Putamen (tissue), 1 donor: ENCODE results near the gene JAG1.

Experiments used
- DNase-seq: peaks from one replicate; pipeline ENCODE4 v3.0.0-alpha.2; 2016; ENCODE audit warnings: low spot score

Gene JAG1

DNA sequence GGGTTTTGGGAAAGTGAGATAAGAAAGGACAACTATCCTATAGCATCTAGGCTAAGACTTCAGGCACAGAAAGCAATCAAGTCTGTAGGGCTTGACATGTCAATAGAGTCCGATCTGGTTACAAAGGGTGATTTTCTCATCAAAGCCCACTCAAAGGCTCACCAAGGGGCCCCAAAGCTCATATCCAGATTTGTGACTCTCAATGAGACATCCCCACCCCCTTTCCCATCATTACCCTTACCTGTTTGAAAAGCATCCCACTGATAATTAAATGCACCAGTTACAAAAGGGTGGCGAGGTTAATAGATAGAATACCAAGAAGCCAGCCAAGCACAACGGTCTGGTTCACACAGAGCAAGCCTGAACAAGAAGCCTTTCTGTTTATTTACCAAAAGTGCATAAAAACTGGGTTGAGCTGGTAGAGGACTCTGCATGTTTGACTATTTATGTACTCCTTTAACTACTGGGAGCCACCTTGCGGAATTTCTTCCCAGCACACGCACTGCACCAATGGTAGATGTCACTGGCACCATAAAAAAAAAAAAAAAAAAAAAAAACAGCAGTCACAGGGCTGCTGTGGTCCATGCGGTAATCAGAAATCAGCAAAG lies 6.1 kb downstream of the JAG1 start:
- no peak for DNase-seq

DNA sequence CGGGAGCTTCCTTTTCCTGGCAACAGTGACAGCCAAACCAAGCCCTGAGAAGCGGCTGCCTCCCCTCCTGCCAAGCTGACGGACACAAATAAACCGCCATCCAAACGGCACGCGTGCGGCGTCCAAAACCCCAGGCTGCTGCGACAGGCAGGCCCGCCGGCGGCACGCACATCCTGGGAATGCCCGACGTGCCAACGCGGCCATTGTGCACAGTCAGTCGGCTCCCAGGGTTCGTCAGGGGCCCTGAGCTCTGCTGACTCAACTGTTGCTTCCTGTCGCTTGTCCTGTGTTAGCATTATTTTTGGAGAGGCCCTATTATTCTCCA lies 6.8 kb downstream of the JAG1 start:
- DNase-seq, result no peak

DNA sequence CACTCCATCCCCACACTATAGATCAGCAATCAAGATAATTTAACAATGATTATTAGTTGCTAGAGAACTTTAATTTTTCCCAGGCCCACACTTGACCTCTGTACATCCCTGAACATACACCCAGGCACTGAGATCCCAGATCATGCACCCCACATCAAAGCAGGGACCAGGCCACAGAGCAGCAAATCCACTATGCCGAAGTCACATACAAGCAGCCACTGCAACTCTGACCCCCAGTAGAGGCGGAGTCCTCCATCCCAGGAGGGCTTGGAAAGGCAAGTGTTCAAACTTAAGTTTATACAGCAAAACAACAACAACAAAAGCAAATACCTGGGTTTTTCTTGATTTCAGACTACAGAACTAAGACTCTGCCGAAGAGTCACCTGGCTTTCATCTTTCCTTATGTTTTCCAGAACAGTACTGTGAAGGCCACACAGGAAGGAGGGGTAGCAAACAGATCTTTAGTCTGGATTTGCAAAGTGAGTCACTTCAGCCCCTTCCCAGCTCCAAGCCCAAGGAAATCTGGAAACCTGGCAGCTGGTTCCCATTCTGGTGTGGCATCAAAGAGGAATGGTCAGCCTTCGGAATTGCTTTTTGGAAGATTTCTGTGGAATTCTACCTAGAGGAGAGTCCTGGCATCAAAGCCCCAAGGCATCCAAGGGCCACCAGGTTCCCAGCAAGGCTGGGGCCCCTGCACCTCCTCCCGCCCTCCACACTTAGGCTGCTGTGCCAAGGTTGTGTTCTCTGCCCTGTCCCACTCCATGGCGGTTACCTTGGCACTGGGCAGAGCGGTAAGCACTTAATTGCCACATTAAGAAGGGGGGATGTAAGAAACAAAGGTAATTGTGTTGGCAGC lies 7.3 kb downstream of the JAG1 start:
- no peak for DNase-seq

DNA sequence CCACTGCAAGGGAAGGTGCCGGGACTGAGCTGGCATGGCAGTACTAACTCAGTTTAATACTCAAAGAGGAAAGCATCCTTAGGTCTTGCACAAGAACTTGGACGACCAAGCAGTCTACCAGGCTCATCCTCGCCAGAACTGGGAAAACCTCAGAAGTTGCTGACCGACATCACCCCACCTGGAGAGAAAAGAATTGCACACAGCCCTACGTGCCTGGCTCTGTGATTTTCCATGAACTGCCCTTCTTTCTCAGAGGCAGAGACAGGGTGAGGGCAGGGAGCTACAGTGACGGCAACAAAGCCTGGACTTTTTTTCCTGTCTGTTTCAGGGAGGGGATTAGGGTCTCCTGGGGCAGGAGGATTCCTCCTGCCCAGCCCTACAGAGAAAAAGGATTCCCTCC lies 8.0 kb downstream of the JAG1 start:
- DNase-seq, result no peak

DNA sequence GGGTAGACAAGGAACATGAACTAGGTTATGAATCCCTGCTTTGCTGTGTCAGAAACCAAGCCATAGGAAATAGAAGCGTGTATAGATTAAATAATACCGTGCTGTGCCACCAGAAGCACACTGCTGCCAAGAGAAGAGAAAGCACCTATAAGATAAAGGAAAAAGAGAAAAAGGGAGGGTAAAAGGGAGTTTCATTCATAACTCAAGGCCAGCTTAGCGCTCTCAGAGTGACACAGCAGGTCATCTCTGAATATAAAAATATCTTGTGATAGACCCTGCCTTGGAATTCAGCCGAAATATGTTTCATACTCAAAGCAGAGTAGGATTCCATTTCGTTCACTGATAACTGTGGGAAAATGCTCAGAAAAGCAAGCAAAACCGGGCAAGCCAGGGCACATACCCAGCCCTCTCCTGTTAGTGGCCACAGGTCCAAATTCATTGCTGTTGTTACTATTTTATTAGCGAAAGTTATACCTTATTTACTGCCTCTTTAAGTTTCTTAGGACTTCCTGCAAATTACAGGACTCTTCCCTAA lies 8.7 kb downstream of the JAG1 start:
- DNase-seq, result no peak

DNA sequence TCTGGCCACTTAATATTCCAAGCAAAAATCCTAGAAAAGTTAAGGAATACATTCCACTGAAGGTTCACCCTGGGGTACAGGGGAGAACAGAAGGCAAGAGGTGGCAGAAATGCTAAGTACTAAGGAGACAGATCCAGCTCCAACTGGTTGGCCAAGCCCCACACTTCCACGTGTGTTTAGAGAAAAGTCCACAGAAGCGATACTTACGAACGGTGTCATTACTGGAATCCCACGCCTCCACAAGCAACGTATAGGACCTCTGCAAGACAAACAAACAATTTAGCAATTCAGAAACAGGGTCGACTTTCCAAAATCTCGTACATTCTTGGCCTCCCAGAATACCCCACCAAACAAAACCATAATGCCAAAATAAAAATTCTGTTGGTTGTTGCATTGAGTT lies 10.0 kb downstream of the JAG1 start:
- DNase-seq, result no peak

DNA sequence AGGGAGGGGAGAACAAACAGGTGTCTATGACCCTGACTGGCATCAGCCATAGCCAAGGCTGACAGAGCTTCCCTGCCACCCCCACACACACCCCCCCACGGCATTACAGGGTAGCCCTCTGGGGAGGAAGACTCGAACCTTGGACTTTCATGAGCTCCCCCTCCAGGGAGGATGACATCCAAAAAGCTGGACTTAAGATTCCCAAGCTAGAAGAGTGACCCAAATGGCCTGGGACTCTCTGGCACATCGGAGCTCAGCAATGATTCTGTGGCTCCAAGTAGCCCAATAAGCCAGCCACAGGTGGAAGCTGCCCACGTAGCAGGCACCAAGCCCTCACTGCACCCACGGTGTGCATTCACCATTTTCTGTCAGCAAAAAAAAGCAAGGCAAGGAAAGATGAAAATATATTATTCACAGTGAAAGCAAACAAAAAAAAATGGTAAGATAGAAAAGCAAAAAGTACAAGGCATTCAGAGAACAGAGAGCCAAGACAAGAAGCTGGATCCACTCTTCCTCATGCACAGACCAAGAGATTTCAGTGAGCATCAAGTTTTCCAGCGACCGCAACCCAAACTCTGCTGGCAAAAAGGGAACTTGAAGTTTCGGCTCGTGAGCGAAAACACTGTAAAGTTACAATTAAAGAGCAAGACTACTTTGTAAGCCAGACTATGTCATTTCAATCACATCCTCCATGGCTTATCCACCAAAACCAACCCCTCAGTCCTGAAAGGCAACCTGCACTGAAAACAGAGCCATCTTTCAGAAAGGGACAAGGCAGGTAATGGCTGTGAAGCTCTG lies 10.9 kb downstream of the JAG1 start:
- no peak for DNase-seq

DNA sequence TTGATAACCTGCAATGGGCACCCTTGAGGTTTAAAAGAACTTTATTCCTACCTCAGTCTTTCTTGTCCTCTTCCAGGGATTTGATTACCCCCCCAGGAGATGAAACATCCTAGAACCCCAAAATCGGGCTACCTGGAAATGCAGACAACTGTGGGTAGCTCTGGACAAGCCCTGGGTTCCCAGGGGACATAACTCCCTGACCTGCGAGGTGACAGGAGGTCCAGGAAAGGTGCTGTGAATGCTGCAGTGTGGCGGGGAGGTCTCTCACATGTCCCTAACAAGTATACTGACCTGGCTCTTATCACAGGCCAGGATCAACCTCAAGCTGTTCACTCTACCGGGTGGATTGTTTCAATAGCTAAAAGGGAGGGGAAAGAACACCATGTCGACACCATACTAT lies 11.6 kb downstream of the JAG1 start:
- DNase-seq, result no peak

DNA sequence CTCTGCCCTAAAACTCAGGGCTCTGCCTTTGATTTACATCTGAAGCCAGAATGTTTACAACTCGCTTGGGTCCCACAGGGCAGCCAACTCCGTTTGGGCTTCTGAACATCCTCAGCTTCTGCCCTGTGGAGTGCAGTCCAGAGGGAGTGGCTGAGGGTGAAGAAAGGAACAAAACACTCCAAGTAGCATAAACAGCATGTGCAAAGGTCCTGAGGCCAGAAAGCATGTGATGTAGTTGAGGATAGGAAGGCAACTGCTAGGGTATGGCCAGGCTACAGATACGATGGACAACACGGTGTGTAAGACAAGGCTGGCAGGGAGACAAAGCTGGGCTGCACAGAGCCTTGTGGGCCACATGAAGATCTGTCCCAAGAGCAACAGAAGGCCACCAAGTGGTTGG lies 12.5 kb downstream of the JAG1 start:
- no peak for DNase-seq

DNA sequence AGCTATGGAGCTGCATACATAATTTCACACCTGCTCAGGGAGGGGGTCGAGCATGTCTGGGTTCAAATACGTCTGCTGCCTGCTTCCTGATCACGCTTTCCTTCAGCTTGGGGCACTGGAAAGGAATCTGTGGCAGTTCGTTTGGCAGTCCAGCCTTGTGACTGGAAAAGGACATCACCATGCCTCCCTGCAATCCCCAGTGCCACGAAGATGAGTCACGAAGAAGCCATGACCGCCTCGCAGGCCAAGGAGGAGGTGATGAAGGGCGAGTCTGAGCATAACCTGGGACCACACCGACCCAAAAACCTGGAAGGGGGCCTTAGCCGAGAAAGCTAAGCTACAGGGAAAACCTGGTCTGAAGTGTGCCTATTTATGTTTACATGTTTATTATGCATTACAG lies 13.1 kb downstream of the JAG1 start:
- DNase-seq, result no peak

DNA sequence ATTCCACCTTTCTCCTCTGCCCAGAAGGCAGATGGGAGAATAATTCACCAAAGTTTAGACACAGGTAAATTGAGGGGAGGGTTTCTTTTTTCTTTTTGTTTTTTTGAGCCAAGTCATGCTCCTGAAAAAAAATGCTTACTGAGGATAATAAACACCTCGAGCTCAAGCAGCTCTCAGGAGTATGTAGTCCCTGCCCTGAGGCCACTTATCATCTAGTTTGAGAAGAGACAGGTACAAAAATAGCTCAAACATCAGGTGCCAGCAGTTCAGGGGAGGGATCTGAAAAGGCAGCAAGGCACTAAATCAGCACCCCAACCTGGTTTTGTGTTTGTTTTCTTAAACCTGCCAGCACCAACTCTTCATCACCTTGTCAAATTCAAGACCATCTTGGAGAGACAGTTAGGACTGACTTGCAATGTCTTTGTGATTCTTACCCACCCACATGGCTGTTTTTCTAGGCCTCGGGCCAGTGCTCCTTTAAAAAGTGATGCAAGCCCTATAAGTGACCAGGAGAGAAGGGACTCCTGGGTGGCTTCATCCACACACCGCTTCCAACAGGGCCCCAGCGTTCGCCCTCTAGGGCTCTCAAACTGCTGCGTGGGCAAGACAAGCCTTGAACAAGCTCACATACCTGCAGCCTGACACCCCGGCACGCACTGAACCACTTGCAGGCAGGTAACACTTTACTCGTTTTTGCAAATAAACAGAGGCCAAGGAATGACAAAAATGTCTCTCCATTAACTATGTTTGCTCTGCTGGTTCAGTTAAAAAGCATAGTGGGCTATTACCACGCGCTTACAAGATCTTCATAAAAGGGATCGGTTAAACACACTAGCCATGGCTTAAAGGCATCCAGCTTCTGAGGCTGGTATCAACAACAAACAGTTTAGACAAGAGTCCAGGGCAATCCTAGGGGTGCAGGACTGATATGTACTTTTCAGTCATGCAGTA lies 13.9 kb downstream of the JAG1 start:
- DNase-seq, result no peak

DNA sequence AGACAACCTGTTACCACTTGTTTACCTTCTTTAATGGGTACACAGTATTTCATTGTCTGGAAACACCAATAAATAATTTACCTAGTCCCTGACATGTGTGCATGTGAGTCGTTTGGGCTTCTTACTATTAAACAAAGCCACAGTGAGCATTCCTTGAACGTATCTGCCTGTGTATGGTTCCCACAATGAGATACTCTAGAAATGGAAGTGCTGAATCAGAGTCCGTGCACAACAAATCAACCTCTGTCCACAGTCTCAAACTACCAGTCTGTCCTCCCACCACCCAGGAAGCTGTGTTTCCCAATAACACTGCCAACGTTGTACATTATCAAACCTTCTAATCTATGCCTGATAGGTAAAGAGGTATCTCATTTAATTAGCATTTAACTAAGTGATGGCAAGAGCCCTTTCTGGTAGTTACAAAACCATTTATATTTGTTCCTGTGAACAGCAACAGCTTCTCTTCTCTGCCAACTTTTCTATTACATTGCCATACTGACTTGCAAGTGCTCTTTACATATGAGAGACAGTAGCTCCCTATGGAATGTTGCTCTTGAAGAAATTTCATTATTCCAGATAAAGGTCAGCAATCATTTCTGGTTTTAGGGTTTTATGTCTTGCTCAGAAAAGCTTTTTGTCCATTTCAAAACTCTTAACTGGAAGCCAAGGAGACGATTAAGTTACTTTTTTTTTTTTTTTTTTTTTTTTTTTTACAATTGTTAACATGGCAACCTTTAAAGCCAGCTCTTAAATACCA lies 14.7 kb downstream of the JAG1 start:
- DNase-seq, result no peak

DNA sequence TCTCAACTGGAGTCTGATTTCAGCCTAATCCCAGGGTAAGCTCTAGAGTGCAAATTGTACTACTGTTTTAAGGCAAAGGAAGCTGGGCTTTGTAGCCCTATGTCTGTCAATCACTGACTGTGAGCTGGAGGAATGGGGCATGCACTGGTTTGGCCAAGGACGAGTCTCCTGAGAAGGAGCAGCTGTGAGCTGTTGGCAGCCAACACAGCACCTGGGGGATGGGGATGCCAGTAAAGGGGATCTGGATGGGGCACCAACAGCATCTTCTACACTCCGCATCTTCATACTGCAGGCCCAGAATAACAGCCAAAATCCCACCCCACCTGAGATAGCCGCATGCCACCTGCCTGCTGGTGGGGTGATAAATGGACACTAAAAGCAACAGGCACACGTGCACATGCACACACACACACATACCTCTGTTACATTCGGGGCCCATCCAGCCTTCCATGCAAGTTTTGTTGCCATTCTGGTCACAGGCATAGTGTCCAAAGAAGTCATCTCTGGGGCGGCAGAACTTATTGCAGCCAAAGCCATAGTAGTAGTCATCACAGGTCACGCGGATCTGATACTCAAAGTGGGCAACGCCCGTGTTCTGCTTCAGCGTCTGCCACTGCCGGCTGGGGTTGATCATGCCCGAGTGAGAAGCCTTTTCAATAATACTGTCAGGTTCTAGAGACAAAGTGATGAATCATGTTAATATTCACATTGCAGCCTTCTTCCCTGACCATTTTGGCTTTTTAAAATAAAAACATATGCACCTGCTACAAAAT lies 15.6 kb downstream of the JAG1 start:
- no peak for DNase-seq

DNA sequence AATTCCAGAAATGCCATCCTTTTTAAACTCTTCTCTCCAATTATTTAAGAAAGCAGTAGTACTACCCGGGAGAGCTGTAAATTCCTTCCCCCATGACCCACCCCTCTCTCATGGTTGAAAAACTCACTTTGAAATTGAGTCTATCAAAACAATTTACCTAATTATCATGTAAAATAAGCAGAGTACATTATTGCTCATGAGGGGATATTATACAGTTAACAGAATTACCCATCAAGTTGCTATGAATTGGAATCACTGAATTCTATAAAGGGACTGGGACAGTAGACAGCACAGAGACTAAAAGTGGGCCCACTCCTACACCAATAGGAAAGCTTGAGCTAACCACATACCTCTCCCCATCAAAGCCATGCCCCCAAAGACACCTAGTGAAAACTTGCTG lies 16.3 kb downstream of the JAG1 start:
- DNase-seq, result no peak

DNA sequence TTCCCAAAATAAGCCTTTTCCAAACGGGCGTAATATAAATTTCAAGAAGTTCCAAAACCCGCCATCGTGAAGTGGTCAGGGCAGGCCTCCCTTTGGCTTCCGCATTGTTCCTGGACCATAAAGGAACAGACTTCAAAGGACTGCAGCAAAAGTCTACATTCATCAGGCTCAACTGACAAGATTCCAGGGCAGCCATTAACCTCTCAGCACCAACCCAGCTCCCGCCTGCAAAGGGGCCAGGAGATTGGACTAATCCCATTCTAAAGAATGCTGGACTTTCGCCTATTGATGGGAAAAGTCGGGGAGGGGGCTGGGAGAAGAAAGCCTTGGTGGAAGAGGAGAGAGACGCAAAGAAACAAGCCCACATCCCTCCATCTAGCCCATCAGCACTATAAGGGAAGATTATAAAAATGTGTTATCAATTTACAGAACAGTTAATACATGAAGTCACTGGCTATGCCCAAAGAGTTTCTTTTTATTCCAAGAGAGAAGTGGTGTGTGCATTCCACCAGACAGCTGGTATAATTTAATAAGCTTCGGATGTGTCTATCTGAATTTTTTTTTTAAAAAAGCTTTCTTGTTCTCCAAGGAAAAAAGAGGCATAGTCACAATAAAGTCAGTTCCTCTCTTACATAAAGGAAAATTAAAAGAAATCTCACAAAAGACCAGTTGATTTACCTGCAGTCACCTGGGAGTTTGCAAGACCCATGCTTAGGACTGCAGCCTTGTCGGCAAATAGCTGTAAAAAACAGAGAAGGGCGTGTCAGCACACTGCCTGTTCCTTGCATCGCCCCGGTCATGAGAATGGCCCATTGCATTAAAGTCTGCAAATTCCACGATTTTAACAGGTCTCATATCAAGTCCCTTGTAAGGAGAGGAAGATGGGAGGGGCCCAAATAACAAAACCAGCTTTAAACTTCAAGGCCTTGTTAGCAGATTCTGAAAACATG lies 17.8 kb downstream of the JAG1 start:
- DNase-seq, result no peak

DNA sequence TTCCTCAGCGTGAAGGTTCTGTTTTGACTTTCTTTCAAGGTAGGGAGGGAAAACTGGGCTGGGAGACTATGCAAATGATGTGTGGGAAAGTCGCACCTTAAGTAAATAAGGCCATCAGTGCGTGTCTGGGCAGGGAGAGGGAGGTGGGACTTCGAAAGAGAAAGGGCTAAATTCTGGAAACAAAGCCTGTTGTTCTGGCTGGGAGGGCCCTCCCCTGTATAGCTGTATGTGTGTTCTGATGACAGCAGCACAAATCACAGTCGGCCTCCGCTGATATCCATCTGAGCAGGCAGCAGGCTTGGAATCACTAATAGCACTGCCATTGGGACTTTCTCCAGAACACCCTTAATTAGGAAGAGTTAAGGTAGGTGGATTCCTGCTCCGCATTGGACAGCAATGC lies 19.2 kb downstream of the JAG1 start:
- no peak for DNase-seq

DNA sequence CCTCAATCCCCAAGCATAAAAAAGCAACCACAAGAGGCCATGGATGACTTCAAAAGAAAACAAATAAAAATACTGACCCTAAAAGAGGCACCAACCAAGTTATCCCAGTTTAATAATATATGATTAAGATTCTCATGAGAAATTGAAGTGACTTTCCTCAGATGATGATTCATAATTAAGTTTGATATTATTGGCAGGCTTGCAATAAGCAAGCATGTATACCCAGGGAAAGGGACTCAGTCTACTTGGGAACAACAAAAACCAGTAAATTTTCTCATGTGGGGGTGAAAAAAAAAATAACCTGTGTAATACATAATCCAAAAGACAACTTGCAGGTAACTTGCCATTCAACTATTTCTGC lies 19.6 kb downstream of the JAG1 start:
- no peak for DNase-seq

DNA sequence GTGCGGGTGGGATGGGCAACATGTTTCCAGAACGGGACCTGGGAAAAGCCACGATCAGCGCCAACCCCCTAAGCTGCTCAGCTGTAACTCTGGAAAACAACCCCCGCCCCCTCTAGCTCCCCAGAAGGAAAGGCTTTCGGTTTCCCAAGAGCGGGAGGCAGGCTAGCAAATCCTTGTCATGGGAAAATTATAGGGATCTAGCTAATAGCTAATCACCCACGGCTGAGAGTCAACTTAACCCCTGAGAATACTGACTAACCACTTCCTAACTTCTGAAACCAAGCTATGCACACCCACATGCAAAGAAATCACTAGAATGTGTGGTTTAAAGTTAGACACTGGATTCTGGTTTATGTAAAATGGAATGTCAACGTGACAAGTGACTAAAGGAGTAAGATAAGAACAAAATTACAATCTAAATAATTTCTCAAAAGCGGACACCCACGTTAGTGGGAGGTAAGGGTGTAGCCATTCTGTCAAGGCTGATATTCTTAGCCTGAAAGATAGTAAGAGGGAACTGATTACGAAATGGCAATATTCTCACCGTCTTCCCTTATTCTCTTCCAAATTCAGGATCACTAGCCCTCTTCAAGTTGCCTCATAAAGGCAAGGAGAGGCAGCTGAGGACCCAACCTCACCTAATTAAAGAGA lies 20.1 kb downstream of the JAG1 start:
- peak; percentile 79 for DNase-seq
